Measurements from ENCODE around the gene MBP.

The MBP gene

GRCh38 chr18:77090546-77091174, 41.9 kb downstream of the MBP start:
- intact Hi-C loops (cut with DNase I; ENCODE audit: low total_unique reads), result no loop called here
- Histone ChIP-seq H3K27ac (no peak overlapping the region), H3K9me3 (no peaks in the 10 kb centered on the region), H3K4me3 (no peak overlapping the region), H3K36me3 (no peaks in the 10 kb centered on the region), H3K27me3 (no peaks in the 10 kb centered on the region), H3K4me1 (peaks cover 0 to 24% (median 20%) of the 10 kb centered on the region in 4 donors)
- no peak for DNase-seq
- no peak for TF ChIP-seq CTCF (IDR thresholded peaks at IDR 0.05)

GRCh38 chr18:77089723-77090285, 42.8 kb downstream of the MBP start:
- intact Hi-C loops (cut with DNase I; ENCODE audit: low total_unique reads), result no loop called here
- Histone ChIP-seq H3K9me3 (no peaks in the 10 kb centered on the region), H3K4me3 (no peak overlapping the region), H3K4me1 (peaks cover 0 to 33% (median 23%) of the 10 kb centered on the region in 4 donors), H3K27ac (no peak overlapping the region), H3K36me3 (no peaks in the 10 kb centered on the region), H3K27me3 (no peaks in the 10 kb centered on the region)
- DNase-seq, result no peak
- TF ChIP-seq CTCF (IDR thresholded peaks at IDR 0.05), result no peak

- Histone ChIP-seq H3K9me3 (no peaks in the 10 kb centered on the region), H3K4me3 (no peak overlapping the region), H3K27me3 (no peaks in the 10 kb centered on the region), H3K4me1 (peaks cover 0 to 39% (median 28%) of the 10 kb centered on the region in 4 donors), H3K36me3 (no peaks in the 10 kb centered on the region), H3K27ac (no peak overlapping the region)
- intact Hi-C loops (cut with DNase I; ENCODE audit: low total_unique reads), result no loop called here
- no peak for DNase-seq
- TF ChIP-seq CTCF (IDR thresholded peaks at IDR 0.05), result no peak
These were observed 43.4 kb downstream of the MBP start for GRCh38 chr18:77088963-77089722.

- TF ChIP-seq CTCF (IDR thresholded peaks at IDR 0.05), result no peak
- Histone ChIP-seq H3K27me3 (no peaks in the 10 kb centered on the region), H3K27ac (peak overlapping the region; percentile 66 to 74), H3K9me3 (no peaks in the 10 kb centered on the region), H3K4me1 (peaks cover 0 to 43% (median 30%) of the 10 kb centered on the region in 4 donors), H3K36me3 (no peaks in the 10 kb centered on the region), H3K4me3 (peak overlapping the region; percentile 48 to 57)
- intact Hi-C loops (cut with DNase I; ENCODE audit: low total_unique reads), result no loop called here
- peak in 1 of 2 donors; percentile 82 for DNase-seq
These were observed 45.0 kb downstream of the MBP start for GRCh38 chr18:77087393-77088141.

- no peak for DNase-seq
- intact Hi-C loops (cut with DNase I; ENCODE audit: low total_unique reads), result no loop called here
- no peaks in the 10 kb centered on the region for H3K27me3 ChIP-seq
These were observed 45.8 kb downstream of the MBP start for GRCh38 chr18:77086656-77087392.

More at GRCh38 chr18:77086656-77087392, 45.8 kb downstream of the MBP start:
- Histone ChIP-seq H3K27ac (peak overlapping the region; percentile 66 to 74), H3K4me3 (peak overlapping the region; percentile 48 to 57), H3K4me1 (peaks cover 0 to 43% (median 30%) of the 10 kb centered on the region in 4 donors), H3K36me3 (no peaks in the 10 kb centered on the region), H3K9me3 (no peaks in the 10 kb centered on the region)
- TF ChIP-seq CTCF (IDR thresholded peaks at IDR 0.05), result no peak
